Glomerular endothelial cell (primary cell): ENCODE measurements around the gene CALCR. TPM values are rescaled to one million over a fixed set of nuclear protein-coding genes. Genes with fewer than 3 reads are reported as not detected.
"Not testable (repeated sequence)": the region's sequence is repeated elsewhere in the genome, so short reads cannot be mapped to it uniquely, and the experiment has no call there.

ENCODE experiments used
- DNase-seq: peaks from one replicate; pipeline ENCODE4 v3.0.0-alpha.2; 2011; ENCODE audit warnings: low read depth, low spot score; ENCODE audit errors: extremely low read depth
- total RNA-seq: library from RNA; depleted of rRNA; stranded (reverse); fragments of >200 nt; gene quantifications from 2 replicates; pipeline ENCODE4 v1.2.3, GENCODE V29; 2015

The CALCR gene
- not detected in 2 replicates for total RNA-seq

DNA sequence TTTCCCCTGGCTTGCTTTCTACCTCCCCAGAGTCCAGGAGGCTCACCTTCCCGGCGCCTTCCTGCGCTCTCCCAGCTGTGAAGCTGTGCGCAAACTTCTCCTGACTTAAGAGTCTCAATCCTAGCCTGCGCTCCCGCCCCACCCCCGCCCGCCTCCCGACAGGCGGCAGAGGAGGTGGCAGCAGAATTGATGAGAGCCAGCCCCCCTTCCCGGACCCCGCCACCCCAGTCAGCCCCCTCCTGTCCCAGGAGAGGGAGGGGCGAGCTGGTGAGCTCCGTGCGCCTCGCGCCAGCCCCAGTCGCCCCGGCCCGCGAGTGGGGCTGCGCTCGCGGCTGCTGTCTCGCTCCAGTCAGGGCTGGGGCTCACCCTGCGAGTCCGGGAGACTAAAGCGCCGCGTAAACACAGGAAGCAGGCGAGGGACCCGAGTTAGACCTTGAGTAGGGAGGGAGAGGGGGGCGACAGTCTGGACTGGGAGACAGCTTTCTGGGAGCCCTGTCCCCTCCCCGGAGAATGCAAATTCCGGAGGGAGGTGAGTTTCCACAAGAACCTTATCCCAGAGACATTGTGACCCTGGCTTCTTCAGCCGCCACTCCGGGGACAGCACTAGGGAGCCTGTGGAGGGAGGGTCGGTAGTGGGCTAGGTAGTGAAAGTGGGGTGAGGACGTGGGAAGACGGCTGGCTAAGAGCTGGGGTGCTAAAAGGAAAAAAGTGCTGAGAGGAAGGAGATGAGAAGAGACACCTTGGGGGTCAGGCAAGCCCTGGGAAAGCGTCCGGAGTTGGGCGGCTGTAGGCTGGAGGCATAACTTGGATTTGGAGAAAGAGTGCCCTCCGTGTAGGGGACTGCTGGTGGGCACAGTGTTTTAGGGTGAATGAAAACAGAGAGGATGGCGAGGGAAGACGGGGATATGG lies at the start of gene CALCR:
Gene CALCR (minus strand): TSS at position 79 of the 909 bp plus-strand sequence. CDS start 87,743 bp downstream, outside the sequence.
- DNase-seq = no peak

DNA sequence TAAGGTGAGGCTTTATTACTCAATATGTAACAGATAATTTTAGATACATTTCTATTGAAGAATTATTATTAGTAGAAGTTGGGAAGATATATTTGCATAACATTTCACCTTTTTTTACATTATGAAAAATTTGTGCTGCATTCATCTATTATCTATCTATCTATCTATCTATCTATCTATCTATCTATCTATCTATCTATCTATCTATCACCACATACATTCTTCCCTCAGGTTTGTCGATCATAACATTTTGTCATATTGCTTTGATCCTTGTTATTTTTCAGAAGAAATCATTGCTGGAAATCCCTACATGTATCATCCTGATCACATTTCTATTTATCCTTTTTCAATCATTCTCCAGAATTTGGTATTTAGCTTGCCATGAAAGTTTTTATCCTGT lies 49.3 kb upstream of the CALCR start:
- DNase-seq = no peak

DNA sequence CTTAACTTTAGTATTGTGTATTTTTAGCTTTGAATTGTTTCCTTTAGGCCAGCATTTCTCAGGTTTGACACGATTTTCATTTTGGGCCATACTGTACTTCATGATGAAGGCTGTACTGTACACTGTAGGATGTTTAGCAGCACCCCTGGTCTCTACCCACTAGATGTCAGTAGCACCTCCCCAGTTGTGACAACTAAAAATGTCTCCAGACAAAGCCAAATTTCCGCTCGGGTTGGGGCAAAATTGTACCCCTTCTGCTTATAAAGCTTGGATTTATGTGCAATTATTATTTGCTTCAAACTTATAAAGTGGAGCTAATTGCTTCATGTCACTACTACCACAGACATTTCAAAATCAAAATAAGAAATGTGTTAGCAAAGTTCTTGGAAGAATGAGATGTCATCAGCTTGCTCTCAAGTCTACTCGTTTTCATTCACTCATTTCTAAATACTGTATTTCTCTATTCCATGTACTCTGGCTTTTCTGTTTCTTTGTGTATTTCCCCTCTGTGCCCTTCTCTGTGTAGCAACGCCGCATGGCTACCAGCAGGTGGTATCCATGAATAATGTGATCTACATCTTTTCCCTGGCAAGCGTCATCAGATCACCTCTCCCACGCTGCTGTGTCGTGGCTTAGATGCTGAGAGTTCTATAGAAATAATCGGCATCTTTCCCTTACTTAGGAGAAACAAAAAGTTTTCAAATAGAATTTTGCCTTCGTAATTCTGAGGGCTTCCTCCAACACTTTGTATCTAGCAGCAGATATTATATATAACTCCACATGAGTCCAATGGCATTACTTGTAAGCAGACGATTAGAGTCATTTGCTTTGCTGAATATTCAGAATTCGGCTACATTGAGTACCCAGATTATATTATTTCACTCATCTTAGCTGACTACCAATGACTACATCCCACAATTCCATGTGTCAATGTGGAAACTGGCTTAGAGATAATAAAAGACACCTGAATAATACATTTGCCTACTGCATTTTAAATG lies 47.8 kb upstream of the CALCR start:
- no peak for DNase-seq

- DNase-seq = no peak
Observed at GRCh38 chr7:93620864-93621263, 46.3 kb upstream of the CALCR start.

DNA sequence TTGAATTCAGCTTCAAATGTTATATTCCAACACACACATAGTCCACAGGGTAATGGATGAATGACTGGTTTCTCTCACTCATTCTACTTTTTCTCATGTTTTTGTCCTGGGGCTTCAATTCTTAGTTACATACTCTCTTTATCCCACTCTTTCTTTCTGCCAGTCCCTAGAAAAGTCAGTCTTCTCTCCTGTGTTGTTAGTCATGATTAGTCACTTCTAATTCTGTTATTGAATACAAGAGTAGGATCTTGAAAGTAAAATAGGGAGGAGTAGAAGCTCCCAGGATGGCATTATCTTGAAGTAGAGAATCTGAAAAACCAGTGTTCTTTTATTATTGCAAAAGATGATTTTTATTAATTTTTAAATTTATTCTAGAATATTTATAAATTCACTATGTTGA lies 45.5 kb upstream of the CALCR start:
- DNase-seq = no peak

- DNase-seq = no peak
Observed at GRCh38 chr7:93601363-93601762, 26.8 kb upstream of the CALCR start.

GRCh38 chr7:93594250-93594649 lies 19.7 kb upstream of the CALCR start:
- DNase-seq = no peak

DNA sequence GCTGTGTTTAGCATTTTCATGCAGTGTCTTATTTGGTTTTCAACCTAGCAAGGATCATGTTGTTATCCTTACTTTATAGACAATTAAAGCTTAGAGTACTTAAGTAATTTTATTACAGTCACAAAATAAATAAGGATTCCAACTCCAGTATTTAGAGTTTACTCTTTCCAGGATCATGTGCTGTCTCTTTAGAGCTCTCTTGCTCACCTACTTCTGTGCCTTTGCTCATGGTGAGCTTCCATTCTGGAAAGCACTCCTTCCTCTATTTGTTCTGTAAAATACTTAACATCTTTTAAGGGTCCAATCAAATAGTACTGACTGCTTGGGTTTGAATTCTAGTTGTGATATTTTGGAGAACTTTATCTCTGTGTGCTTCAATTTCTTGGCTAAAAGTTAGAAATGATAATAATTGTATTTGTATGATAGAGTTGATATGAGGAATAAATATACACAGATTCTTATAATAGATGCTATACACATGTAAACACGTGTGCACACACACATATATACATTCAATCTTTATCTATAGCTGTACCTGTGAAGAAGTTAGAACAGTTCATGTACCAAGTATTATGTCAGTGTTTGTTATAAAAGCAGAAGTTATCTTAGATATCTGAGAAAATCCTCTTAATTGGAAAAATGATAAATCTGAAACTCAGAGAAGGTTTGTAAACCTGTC lies 18.2 kb upstream of the CALCR start:
- DNase-seq = no peak

DNA sequence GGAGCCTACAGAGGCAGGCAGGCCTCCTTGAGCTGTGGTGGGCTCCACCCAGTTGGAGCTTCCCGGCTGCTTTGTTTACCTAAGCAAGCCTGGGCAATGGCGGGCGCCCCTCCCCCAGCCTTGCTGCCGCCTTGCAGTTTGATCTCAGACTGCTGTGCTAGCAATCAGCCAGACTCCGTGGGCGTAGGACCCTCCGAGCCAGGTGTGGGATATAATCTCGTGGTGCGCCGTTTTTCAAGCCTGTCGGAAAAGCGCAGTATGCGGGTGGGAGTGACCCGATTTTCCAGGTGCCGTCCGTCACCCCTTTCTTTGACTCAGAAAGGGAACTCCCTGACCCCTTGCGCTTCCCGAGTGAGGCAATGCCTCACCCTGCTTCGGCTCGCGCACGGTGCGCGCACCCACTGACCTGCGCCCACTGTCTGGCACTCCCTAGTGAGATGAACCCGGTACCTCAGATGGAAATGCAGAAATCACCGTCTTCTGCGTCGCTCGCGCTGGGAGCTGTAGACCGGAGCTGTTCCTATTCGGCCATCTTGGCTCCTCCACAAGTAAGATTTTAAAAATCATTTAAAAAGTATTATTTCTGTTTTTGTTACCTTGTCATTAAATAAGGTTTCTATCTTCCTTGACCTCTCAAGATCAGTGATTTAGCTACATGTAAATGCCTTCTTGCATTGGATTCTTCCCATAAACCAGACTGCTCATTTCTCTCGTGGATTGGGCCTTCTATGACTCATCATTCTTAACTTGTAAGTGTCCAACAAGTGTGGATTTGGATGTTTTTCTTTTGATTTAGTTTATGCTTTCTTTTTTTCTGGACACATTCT lies 16.9 kb upstream of the CALCR start:
- not testable (repeated sequence) for DNase-seq

GRCh38 chr7:93586479-93586865 lies 11.9 kb upstream of the CALCR start:
- DNase-seq = not testable (repeated sequence)

- not testable (repeated sequence) for DNase-seq
Observed at GRCh38 chr7:93585694-93586478, 11.4 kb upstream of the CALCR start.

- DNase-seq = no peak
Observed at GRCh38 chr7:93579431-93579830, 4.9 kb upstream of the CALCR start.

- no peak for DNase-seq
Observed at GRCh38 chr7:93578762-93579161, 4.2 kb upstream of the CALCR start.

DNA sequence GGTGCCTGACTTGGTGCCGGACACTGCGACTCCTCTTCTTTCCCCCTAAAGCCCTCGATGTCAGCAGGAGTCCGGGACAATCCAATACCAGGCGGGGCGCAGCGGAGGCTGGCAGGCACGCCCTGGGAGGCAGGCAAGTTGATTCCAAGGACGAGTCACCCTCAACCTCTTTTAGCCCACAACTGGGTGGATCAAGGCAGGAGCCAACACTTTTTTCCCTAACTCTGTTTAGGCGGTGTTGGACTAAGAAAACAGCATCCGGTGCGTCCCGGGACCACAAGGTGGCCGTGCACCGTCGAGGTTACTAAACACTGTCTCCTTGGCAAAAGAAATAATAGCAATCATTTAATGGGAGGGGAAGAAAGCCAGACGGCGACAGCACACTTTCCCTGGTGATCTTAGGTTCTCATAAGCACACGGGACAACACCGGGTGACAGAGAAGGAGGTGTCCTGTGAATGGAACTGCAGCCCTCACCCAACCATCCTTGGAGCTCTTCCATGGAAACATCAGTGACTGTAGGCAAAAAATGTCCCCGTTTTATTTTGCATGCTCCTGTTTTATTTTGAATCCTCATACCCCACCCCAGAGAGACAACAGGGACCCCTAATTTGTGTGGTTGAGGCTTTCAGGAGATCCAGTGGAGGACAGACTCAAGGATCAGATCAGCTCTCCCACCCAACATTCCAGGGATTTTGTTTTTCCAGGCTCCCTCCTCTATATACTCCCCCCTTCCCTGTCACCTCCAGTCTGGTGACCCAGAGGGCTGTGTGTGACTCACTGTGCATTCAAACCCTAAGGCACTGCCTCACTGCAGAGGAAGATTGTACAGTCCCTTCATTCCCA lies 1.3 kb upstream of the CALCR start:
- DNase-seq = no peak

GRCh38 chr7:93574269-93574645 lies 267 bp downstream of the CALCR start:
- DNase-seq = no peak

DNA sequence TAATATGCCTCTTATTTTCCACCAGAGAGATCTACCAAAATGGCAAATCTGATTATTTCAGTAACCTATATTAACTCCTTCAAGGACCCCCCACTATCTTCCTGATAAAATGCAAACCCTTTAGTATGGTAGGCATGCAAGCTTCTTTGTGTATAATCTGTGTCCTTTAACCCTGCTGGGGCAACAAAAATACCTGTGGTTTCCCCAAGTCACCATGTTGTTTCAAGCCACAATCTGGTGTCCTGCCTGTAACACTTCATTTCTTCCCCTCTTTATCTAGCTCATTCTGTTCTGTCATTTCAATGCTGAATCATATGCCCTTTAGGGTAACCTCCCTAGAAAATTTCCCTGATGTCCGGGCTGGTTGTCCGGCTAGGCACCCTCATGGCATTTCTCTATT lies 5.3 kb downstream of the CALCR start:
- no peak for DNase-seq

- no peak for DNase-seq
Observed at GRCh38 chr7:93566876-93567275, 7.6 kb downstream of the CALCR start.

DNA sequence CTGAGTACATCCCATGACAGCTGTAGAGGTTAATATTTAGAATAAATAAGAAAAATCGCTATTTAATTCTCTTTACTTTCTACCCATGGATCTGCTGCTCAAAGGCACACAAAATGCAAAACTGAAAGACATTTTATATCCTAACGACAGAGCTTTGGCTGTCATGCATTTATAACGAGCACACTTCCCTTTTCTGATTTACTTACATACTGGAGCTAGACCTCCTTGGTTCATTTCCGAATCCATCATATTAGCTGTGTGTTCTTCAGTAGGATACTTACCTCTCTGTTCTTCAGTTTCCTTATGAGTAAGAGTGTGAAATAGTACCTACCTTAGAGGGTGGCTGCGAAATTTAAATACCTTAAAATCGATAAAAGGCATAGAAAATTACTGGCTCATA lies 10.9 kb downstream of the CALCR start:
- no peak for DNase-seq
